GM12864 (cell line): ENCODE data around the gene TMEM25.

Source experiments
- DNase-seq: peaks from one replicate; pipeline ENCODE4 v3.0.0-alpha.2; 2011; ENCODE audit warnings: low read depth
- H3K4me3 ChIP-seq: 2 replicates; pipeline ENCODE4 v1.5.1; 2011; ENCODE audit warnings: mild to moderate bottlenecking, low read depth, low read length, control low read depth
- CTCF ChIP-seq: IDR thresholded peaks from 2 replicates; pipeline ENCODE4 v1.5.1; 2011; ENCODE audit warnings: low read depth, mild to moderate bottlenecking, moderate library complexity, low read length, control low read depth, inconsistent platforms; ENCODE audit errors: missing control alignments

Gene TMEM25

GRCh38 chr11:118531597-118532084, 649 bp downstream of the TMEM25 start:
- peak overlapping the region; percentile 80 for H3K4me3 ChIP-seq
- DNase-seq: no peak
- no peak for TF ChIP-seq CTCF

GRCh38 chr11:118532091-118532490, 1.1 kb downstream of the TMEM25 start:
- DNase-seq: no peak
- H3K4me3 ChIP-seq: no peak overlapping the region

GRCh38 chr11:118532852-118533768, 2.1 kb downstream of the TMEM25 start:
- no peak overlapping the region for H3K4me3 ChIP-seq
- TF ChIP-seq CTCF: no peak
- DNase-seq: no peak

More at GRCh38 chr11:118532091-118532490, 1.1 kb downstream of the TMEM25 start:
- no peak for TF ChIP-seq CTCF

GRCh38 chr11:118533769-118534729, 3.1 kb downstream of the TMEM25 start:
- TF ChIP-seq CTCF: no peak
- H3K4me3 ChIP-seq: no peak overlapping the region
- DNase-seq: no peak

GRCh38 chr11:118535261-118535660, 4.3 kb downstream of the TMEM25 start:
- no peak for DNase-seq
- TF ChIP-seq CTCF: no peak
- no peak overlapping the region for H3K4me3 ChIP-seq

GRCh38 chr11:118536726-118537125, 5.7 kb downstream of the TMEM25 start:
- H3K4me3 ChIP-seq: no peak overlapping the region
- no peak for DNase-seq
- no peak for TF ChIP-seq CTCF
